ENCODE results near the gene TMEM144.
"Not testable (repeated sequence)": the region's sequence is repeated elsewhere in the genome, so short reads cannot be mapped to it uniquely, and the experiment has no call there.

Gene TMEM144

DNA sequence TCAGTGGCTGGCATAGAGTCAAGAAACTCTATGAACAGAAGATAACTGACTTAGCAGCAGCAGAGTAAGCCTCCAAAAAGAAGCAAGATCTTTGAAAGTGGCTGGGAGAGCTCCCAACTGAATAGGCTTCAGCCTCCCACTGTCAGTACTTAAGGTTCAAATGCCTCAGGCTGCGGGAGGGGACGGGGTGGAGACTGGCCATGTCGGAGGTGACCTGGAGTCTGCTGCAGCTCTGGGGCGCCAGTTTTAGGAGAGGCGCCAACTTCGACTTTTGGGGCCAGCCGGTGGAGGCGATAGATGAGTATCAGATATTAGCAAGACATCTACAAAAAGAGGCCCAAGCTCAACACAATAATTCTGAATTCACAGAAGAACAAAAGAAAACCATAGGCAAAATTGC is 67.3 kb downstream of the TMEM144 start:
- no peak for DNase-seq
- in situ Hi-C loops (cut with HindIII; ENCODE audit: low pct_ligation_motif_present, low pct_unique_long_range_greater_than_20kb, low sequenced_read_pairs): no loop called here

DNA sequence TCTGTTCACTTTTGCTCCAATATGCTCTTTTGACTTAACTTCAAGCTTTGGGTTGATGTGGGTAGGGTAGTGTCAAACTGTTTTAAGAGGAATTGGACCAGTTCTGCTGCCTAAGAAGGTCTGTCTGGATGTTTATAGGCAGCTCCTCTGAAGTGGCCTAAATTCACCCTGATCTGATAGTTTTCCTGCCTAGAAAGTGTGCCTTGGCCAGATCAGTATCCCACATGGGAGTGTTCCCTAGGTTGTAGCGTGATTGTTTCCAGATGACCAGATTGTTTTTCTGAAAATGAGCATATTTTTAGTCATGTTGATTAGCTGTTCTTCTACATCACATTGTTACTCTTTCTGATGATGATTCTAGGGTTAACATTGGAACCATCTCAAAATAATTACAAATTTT is 68.8 kb downstream of the TMEM144 start:
- in situ Hi-C loops (cut with HindIII; ENCODE audit: low pct_ligation_motif_present, low pct_unique_long_range_greater_than_20kb, low sequenced_read_pairs); DNase-seq: not testable (repeated sequence)

DNA sequence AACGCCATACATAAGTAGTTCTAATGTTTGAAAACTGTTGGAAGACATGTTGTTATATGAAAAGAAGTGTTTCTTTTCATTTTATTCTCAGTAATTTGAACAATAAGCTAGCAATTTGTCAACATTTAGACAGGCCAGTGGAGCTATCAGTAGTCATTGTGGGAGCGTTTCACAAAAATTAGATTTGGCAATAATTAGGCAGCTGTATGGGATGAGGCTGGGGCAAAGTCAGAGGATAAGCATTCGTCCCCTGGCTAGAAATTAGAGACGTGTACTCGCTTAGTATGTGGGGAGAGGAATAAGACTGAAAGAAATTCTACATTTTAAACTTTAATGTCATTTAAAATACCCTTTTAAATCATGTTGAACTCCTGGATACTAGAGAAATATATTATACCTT is 70.6 kb downstream of the TMEM144 start:
- in situ Hi-C loops (cut with HindIII; ENCODE audit: low pct_ligation_motif_present, low pct_unique_long_range_greater_than_20kb, low sequenced_read_pairs): no loop called here
- no peak for DNase-seq

DNA sequence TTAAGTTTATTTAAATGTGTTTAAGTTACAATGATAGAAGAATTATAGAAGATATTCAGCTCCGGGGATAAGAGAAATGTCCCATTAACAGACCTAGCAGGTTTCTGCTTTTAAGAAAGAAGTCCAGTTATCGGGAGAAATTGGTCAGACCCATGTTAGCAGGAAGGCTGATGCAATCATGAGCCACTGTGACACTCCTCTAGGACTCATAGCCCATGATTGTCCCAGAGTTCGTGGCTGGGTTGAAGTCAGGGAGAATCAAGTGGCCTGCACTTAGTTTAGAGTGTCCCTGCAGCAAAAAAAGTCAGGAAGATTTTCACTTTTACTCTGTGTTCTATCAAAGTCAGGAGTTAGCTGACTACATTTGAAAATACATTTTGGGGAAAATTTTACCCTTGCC is 72.0 kb downstream of the TMEM144 start:
- in situ Hi-C loops (cut with HindIII; ENCODE audit: low pct_ligation_motif_present, low pct_unique_long_range_greater_than_20kb, low sequenced_read_pairs): no loop called here
- no peak for DNase-seq

DNA sequence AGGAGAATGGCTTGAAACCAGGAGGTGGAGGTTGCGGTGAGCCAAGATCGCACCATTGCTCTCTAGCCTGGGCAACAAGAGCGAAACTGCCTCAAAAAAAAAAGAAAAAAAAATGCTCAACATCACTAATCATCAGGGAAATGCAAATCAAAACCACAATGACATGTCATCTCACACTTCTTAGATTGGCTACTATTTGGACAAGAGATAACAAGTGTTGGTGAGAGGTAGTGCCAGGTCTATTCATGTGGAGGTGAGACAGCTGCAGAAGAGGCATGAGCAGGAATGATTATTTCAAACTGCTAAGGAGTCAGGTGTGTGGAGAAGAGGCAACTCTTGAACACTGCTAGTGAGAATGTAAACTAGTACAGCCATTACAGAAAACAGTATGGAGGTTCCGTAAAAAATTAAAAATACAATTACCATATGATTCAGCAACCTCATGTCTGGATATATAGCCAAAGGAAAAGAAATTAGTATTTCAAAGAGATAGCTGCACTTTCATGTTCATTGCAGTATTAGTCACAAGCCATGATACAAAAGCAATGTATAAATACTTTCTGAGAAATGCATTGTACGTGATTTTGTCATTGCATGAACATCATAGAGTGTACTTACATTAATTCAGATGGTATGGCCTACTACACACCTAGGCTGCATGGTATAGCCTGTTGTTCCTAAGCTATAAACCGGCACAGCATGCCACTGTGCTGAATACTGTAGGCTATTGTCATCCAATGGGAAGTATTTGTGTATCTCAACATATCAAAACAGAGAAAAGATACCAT is 75.3 kb downstream of the TMEM144 start:
- in situ Hi-C loops (cut with HindIII; ENCODE audit: low pct_ligation_motif_present, low pct_unique_long_range_greater_than_20kb, low sequenced_read_pairs): no loop called here
- no peak for DNase-seq

DNA sequence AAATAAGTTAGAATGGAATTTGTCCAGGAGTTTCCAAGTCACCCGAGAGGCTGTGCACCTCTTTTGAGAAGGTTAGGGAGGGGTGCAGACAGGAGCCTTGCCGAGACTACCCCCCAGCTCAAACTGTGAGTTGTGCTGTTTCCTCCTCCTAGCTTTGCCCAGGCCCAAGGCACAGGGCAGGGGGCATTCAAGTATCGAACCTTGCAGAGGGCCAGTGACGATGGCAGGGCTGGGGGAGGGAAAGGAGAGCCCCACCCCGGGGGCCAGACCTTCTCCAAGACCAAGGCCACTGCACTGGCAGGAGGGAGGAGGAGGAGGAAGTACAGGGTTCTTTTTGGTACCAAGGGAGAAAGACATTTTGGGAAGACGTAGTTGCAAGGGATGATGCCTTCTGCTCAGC is 80.6 kb downstream of the TMEM144 start:
- in situ Hi-C loops (cut with HindIII; ENCODE audit: low pct_ligation_motif_present, low pct_unique_long_range_greater_than_20kb, low sequenced_read_pairs): no loop called here
- no peak for DNase-seq

DNA sequence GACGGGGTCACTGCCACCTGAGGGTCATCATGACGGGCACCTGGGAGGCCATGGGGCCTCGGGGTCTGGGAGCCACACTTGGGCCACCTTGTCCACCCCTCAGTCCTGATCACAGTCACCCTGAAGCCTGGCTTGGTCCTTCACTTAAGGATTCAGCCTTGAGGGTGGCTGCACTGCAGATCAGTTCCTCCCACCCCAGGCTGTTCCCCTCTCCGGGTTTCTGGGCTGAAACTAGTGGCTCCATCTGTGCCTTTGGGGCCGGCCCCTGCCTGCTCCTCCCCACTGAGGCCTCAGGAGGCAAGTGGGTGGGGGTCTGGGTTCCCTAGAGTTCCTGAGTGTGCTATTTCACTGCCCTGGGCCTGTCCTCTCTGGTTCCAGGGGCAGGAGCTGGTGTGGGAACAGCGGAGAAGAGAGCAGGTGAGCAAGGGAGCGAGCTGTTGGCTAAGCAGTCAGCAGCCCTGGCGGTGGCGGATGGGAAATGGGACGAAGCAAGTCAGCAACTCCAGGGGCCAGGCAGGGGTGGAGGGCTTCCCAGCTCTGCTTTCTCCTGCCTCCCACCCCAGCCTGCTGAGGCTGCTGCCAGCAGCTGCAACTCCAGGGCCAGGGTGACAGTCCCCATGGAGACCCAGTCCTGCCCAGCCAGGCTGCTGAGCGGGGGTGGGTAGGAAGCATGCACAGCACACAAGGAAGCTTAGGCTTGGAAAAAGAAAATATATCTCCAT is 81.2 kb downstream of the TMEM144 start:
- in situ Hi-C loops (cut with HindIII; ENCODE audit: low pct_ligation_motif_present, low pct_unique_long_range_greater_than_20kb, low sequenced_read_pairs): no loop called here

DNA sequence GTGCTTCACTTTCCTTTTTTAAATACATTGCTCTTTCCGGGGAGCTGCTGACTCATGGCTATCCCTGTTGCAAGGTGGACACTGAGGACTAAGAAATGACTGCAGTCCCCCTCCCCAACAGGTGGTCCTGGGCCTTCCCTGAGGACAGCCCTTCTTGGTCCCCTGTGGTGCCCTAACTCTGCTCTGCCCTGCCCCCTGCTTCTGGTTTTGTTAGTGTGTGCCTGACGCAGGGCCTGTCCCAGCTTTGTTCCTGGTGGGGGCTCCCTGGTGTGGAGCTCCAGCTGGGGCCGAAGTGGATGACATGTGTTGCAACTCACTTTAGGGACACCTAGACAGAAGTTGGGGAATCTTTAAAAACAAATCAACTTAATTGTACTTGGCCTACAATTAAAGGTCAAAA is 81.9 kb downstream of the TMEM144 start:
- in situ Hi-C loops (cut with HindIII; ENCODE audit: low pct_ligation_motif_present, low pct_unique_long_range_greater_than_20kb, low sequenced_read_pairs): no loop called here
- DNase-seq: no peak

More for the DNA sequence above, 81.2 kb downstream of the TMEM144 start:
- no peak for DNase-seq

DNA sequence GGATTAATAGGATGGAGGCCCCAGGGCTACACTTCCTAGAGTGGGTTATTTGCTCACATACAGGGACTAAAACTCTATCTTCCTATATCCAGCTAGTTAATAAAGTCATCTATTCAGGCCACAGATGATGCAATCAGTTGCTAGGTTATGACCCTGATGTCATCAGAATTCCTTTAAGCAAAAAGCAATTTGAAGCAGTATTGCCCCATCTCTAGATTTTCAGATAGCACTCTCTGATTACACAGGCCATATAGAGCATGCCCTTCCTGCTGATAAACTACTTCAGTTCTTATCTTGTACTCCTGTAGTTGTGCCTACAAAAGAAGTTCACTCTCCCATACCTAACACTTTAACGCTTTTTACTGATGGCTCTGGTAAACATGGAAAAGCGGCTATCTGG is 84.8 kb downstream of the TMEM144 start:
- in situ Hi-C loops (cut with HindIII; ENCODE audit: low pct_ligation_motif_present, low pct_unique_long_range_greater_than_20kb, low sequenced_read_pairs): no loop called here
- DNase-seq: no peak

DNA sequence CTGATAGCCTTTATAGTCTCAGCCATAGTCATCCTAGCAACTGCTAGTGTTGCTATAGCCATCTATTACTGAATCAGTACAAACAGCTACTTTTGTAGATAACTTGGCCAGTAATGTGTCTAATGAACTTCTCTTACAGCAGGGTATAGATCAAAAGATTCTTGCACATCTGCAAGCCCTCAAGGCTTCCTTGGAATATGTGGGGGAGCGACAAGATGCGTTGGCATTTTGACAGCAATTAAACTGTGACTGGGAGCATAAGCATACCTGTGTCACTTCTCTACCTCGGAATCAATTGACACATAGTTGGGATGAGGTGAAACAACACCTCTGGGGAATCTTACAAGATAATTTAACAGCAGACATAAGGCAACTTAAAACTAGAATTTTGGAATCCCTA is 87.6 kb downstream of the TMEM144 start:
- in situ Hi-C loops (cut with HindIII; ENCODE audit: low pct_ligation_motif_present, low pct_unique_long_range_greater_than_20kb, low sequenced_read_pairs): no loop called here

DNA sequence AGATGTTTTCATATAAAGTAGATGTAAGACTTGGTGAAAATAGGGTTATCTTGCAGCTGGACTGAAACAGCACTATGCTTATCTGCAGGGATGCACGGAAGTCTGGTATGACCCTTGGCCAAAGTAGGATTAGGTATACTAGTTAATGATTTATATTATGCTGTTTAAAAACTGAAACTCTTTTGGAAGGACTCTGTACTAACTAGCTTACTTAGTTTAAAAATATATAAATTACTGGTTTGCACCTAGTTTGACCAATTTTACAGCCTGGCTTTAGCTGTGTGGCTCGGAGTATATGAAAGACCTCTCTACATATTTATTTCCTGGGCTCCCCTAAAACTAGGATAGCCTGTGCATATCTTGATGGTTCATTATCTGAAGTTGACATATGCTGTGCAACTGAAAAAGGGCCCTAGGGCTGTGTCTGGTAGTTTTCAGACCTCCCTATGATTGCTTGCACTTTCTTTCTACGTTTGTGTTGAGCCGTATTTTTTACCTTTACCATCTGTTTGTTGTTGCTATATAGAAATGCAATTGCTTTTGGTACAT is 89.2 kb downstream of the TMEM144 start:
- no peak for DNase-seq
- in situ Hi-C loops (cut with HindIII; ENCODE audit: low pct_ligation_motif_present, low pct_unique_long_range_greater_than_20kb, low sequenced_read_pairs): no loop called here

More for the DNA sequence above, 87.6 kb downstream of the TMEM144 start:
- DNase-seq: no peak

DNA sequence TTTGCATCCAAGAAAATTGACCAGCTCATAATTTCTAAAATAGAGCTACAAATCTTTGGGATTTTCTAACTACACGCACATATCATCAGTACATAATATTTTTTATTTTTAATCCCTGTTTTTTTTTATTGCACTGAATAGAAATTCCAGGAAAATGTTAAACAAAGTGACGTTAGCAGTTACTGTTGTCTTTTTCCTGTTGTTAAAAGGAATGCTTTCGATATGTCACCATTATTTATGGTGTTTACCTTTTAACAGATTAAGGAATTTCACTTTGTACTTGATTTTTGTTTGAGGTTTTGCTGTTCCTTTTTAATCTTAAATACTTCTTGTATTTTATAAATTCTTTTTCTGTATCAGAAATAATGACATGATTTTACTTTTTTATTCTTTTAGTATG is 89.7 kb downstream of the TMEM144 start:
- in situ Hi-C loops (cut with HindIII; ENCODE audit: low pct_ligation_motif_present, low pct_unique_long_range_greater_than_20kb, low sequenced_read_pairs): no loop called here
- no peak for DNase-seq

DNA sequence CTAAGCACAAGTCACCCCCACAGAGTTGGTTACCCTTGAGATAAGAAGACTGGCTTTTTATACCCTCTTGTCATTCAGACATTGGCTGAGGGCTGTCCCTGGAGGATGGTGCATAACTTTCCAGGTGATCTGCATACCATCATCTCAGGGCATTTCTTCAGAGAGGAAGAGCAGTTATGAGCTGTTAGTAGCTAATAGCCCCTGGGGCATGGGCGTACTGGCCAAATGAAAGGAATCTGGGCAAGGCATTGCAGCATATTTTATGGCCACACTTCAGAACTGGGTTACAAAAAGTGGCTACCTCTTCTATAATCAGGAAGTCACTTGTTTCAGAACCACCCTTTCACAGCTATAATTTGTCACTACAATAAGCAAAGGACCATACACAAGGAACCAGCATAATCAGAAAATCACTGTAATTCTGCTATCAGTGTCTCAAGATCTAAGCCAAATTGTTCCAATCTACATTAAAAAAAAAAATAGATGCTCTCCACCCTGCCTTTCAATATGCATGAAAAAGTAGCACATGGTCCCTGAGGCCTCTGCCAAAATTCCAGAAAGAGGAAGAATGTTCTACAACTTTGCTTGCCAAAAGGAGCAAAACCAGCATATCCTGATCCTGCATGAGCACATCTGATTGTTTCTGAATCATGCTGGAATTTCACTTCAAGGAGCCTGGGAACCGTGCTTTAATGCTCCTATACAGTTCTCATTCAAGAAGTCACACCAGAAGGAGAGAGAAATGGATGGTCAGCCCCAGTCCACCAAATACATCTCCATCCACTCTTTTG is 92.0 kb downstream of the TMEM144 start:
- in situ Hi-C loops (cut with HindIII; ENCODE audit: low pct_ligation_motif_present, low pct_unique_long_range_greater_than_20kb, low sequenced_read_pairs): no loop called here
- no peak for DNase-seq

DNA sequence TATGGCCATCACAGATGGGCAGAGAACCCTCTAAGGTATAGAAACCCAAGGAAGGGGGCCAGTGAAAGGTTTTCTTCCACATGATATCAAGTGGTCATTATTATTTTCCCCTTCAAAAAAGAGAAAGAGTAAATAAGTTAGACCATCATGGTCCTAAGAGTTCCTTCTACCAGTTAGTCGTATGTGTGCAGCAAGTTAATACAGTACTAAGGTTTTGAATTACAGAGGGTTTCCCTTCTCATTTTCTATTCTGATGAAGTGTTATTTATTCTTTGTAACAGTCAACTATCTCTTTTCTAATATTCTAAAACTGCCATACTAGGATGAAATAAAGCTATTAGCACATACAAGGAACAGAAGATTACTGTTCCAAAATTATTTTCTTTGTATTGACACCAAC is 94.4 kb downstream of the TMEM144 start:
- in situ Hi-C loops (cut with HindIII; ENCODE audit: low pct_ligation_motif_present, low pct_unique_long_range_greater_than_20kb, low sequenced_read_pairs): no loop called here

More for the DNA sequence above, 94.4 kb downstream of the TMEM144 start:
- no peak for DNase-seq
